ENCODE measurements around the gene NT5C. TPM values are rescaled to one million over a fixed set of nuclear protein-coding genes. Genes with fewer than 3 reads are reported as not detected.
"Not testable (repeated sequence)": the region's sequence is repeated elsewhere in the genome, so short reads cannot be mapped to it uniquely, and the experiment has no call there.

The NT5C gene
- polyA plus RNA-seq, 4 donors = 48.6 to 169 (median 111) TPM

- peaks cover 0 to 67% (median 2%) of the 10 kb centered on the region in 3 donors for H3K36me3 ChIP-seq (ENCODE audit: control insufficient read depth in 3 of 3, insufficient read depth in 2 of 3, low read depth in 1 of 3, low read length in 3 of 3)
- no peaks in the 10 kb centered on the region for H3K9me3 ChIP-seq (ENCODE audit: control insufficient read depth in 2 of 2, insufficient read depth in 1 of 2, low read depth in 1 of 2, low read length in 1 of 2)
- 92 to 97% (median 93%) methylated on average over 5 of the region's 5 CpGs for WGBS, 3 donors
- no peaks in the 10 kb centered on the region for H3K27me3 ChIP-seq (ENCODE audit: control insufficient read depth in 3 of 3, insufficient read depth in 3 of 3, low read length in 3 of 3)
- DNase-seq = no peak
- no peak overlapping the region for H3K27ac ChIP-seq (ENCODE audit: low read depth in 1 of 3, low read length in 2 of 3)
- no peaks in the 10 kb centered on the region for H3K4me1 ChIP-seq (ENCODE audit: control insufficient read depth in 3 of 3, insufficient read depth in 2 of 3, low read depth in 1 of 3, low read length in 2 of 3)
- no peak overlapping the region for H3K4me3 ChIP-seq (ENCODE audit: low read depth in 1 of 3, low read length in 3 of 3)
- FAIRE-seq = no peak
Observed at GRCh38 chr17:75138519-75138918, 7.0 kb upstream of the NT5C start.

GRCh38 chr17:75137762-75138161, 6.2 kb upstream of the NT5C start:
- WGBS, 3 donors = 95 to 96% (median 95%) methylated on average over 9 of the region's 9 CpGs
- not testable (repeated sequence) for H3K4me3 ChIP-seq (ENCODE audit: low read depth in 1 of 3, low read length in 3 of 3); H3K9me3 ChIP-seq (ENCODE audit: control insufficient read depth in 2 of 2, insufficient read depth in 1 of 2, low read depth in 1 of 2, low read length in 1 of 2); H3K27me3 ChIP-seq (ENCODE audit: control insufficient read depth in 3 of 3, insufficient read depth in 3 of 3, low read length in 3 of 3); FAIRE-seq; H3K27ac ChIP-seq (ENCODE audit: low read depth in 1 of 3, low read length in 2 of 3); H3K4me1 ChIP-seq (ENCODE audit: control insufficient read depth in 3 of 3, insufficient read depth in 2 of 3, low read depth in 1 of 3, low read length in 2 of 3); DNase-seq
- peaks cover 0 to 59% (median 2%) of the 10 kb centered on the region in 3 donors for H3K36me3 ChIP-seq (ENCODE audit: control insufficient read depth in 3 of 3, insufficient read depth in 2 of 3, low read depth in 1 of 3, low read length in 3 of 3)

GRCh38 chr17:75135946-75136345, 4.4 kb upstream of the NT5C start:
- Histone ChIP-seq H3K36me3 (ENCODE audit: control insufficient read depth in 3 of 3, insufficient read depth in 2 of 3, low read depth in 1 of 3, low read length in 3 of 3) (peaks cover 0 to 48% (median 2%) of the 10 kb centered on the region in 3 donors), H3K9me3 (ENCODE audit: control insufficient read depth in 2 of 2, insufficient read depth in 1 of 2, low read depth in 1 of 2, low read length in 1 of 2) (no peaks in the 10 kb centered on the region), H3K4me1 (ENCODE audit: control insufficient read depth in 3 of 3, insufficient read depth in 2 of 3, low read depth in 1 of 3, low read length in 2 of 3) (peaks cover 0 to 4% (median 0%) of the 10 kb centered on the region in 3 donors), H3K27ac (ENCODE audit: low read depth in 1 of 3, low read length in 2 of 3) (no peak overlapping the region), H3K4me3 (ENCODE audit: low read depth in 1 of 3, low read length in 3 of 3) (no peak overlapping the region), H3K27me3 (ENCODE audit: control insufficient read depth in 3 of 3, insufficient read depth in 3 of 3, low read length in 3 of 3) (no peaks in the 10 kb centered on the region)
- FAIRE-seq (no peak), DNase-seq (no peak)
- 92 to 95% (median 93%) methylated on average over 8 of the region's 8 CpGs for WGBS, 3 donors

GRCh38 chr17:75135452-75135851, 3.9 kb upstream of the NT5C start:
- no peaks in the 10 kb centered on the region for H3K9me3 ChIP-seq (ENCODE audit: control insufficient read depth in 2 of 2, insufficient read depth in 1 of 2, low read depth in 1 of 2, low read length in 1 of 2)
- H3K27ac ChIP-seq (ENCODE audit: low read depth in 1 of 3, low read length in 2 of 3) = no peak overlapping the region
- peaks cover 0 to 6% (median 0%) of the 10 kb centered on the region in 3 donors for H3K4me1 ChIP-seq (ENCODE audit: control insufficient read depth in 3 of 3, insufficient read depth in 2 of 3, low read depth in 1 of 3, low read length in 2 of 3)
- DNase-seq = no peak
- H3K36me3 ChIP-seq (ENCODE audit: control insufficient read depth in 3 of 3, insufficient read depth in 2 of 3, low read depth in 1 of 3, low read length in 3 of 3) = peaks cover 0 to 46% (median 2%) of the 10 kb centered on the region in 3 donors
- no peak overlapping the region for H3K4me3 ChIP-seq (ENCODE audit: low read depth in 1 of 3, low read length in 3 of 3)
- 82 to 90% (median 88%) methylated on average over 5 of the region's 5 CpGs for WGBS, 3 donors
- no peak for FAIRE-seq
- H3K27me3 ChIP-seq (ENCODE audit: control insufficient read depth in 3 of 3, insufficient read depth in 3 of 3, low read length in 3 of 3) = no peaks in the 10 kb centered on the region

GRCh38 chr17:75133607-75134347, 2.2 kb upstream of the NT5C start:
- H3K4me3 ChIP-seq (ENCODE audit: low read depth in 1 of 3, low read length in 3 of 3); H3K27ac ChIP-seq (ENCODE audit: low read depth in 1 of 3, low read length in 2 of 3); FAIRE-seq; H3K27me3 ChIP-seq (ENCODE audit: control insufficient read depth in 3 of 3, insufficient read depth in 3 of 3, low read length in 3 of 3); H3K9me3 ChIP-seq (ENCODE audit: control insufficient read depth in 2 of 2, insufficient read depth in 1 of 2, low read depth in 1 of 2, low read length in 1 of 2); DNase-seq: not testable (repeated sequence)
- WGBS, 3 donors = 90 to 92% (median 91%) methylated on average over 14 of the region's 14 CpGs
- Histone ChIP-seq H3K4me1 (ENCODE audit: control insufficient read depth in 3 of 3, insufficient read depth in 2 of 3, low read depth in 1 of 3, low read length in 2 of 3) (peaks cover 0 to 12% (median 0%) of the 10 kb centered on the region in 3 donors), H3K36me3 (ENCODE audit: control insufficient read depth in 3 of 3, insufficient read depth in 2 of 3, low read depth in 1 of 3, low read length in 3 of 3) (peaks cover 0 to 52% (median 5%) of the 10 kb centered on the region in 3 donors)

GRCh38 chr17:75133001-75133400, 1.5 kb upstream of the NT5C start:
- H3K27ac ChIP-seq (ENCODE audit: low read depth in 1 of 3, low read length in 2 of 3) = no peak overlapping the region
- no peak overlapping the region for H3K4me3 ChIP-seq (ENCODE audit: low read depth in 1 of 3, low read length in 3 of 3)

GRCh38 chr17:75132018-75133000, 767 bp upstream of the NT5C start:
- not testable (repeated sequence) for DNase-seq; H3K27me3 ChIP-seq (ENCODE audit: control insufficient read depth in 3 of 3, insufficient read depth in 3 of 3, low read length in 3 of 3); FAIRE-seq; H3K9me3 ChIP-seq (ENCODE audit: control insufficient read depth in 2 of 2, insufficient read depth in 1 of 2, low read depth in 1 of 2, low read length in 1 of 2)
- H3K36me3 ChIP-seq (ENCODE audit: control insufficient read depth in 3 of 3, insufficient read depth in 2 of 3, low read depth in 1 of 3, low read length in 3 of 3) = peaks cover 0 to 54% (median 5%) of the 10 kb centered on the region in 3 donors
- H3K27ac ChIP-seq (ENCODE audit: low read depth in 1 of 3, low read length in 2 of 3) = peak overlapping the region; percentile 75 to 88 (median 85)
- peak overlapping the region; percentile 84 to 92 (median 87) for H3K4me3 ChIP-seq (ENCODE audit: low read depth in 1 of 3, low read length in 3 of 3)
- H3K4me1 ChIP-seq (ENCODE audit: control insufficient read depth in 3 of 3, insufficient read depth in 2 of 3, low read depth in 1 of 3, low read length in 2 of 3) = peaks cover 0 to 12% (median 0%) of the 10 kb centered on the region in 3 donors
- WGBS, 3 donors = 78 to 79% (median 78%) methylated on average over 38 to 40 of the region's 40 CpGs

More at GRCh38 chr17:75133001-75133400, 1.5 kb upstream of the NT5C start:
- Histone ChIP-seq H3K4me1 (ENCODE audit: control insufficient read depth in 3 of 3, insufficient read depth in 2 of 3, low read depth in 1 of 3, low read length in 2 of 3) (peaks cover 0 to 12% (median 0%) of the 10 kb centered on the region in 3 donors), H3K9me3 (ENCODE audit: control insufficient read depth in 2 of 2, insufficient read depth in 1 of 2, low read depth in 1 of 2, low read length in 1 of 2) (no peaks in the 10 kb centered on the region), H3K27me3 (ENCODE audit: control insufficient read depth in 3 of 3, insufficient read depth in 3 of 3, low read length in 3 of 3) (no peaks in the 10 kb centered on the region), H3K36me3 (ENCODE audit: control insufficient read depth in 3 of 3, insufficient read depth in 2 of 3, low read depth in 1 of 3, low read length in 3 of 3) (peaks cover 0 to 54% (median 5%) of the 10 kb centered on the region in 3 donors)
- no peak for FAIRE-seq
- DNase-seq = no peak
- WGBS, 3 donors = 94 to 98% (median 95%) methylated on average over 3 of the region's 3 CpGs

GRCh38 chr17:75130632-75131277, 787 bp downstream of the NT5C start:
- Histone ChIP-seq H3K4me1 (ENCODE audit: control insufficient read depth in 3 of 3, insufficient read depth in 2 of 3, low read depth in 1 of 3, low read length in 2 of 3) (peaks cover 0 to 15% (median 0%) of the 10 kb centered on the region in 3 donors), H3K9me3 (ENCODE audit: control insufficient read depth in 2 of 2, insufficient read depth in 1 of 2, low read depth in 1 of 2, low read length in 1 of 2) (no peaks in the 10 kb centered on the region), H3K27ac (ENCODE audit: low read depth in 1 of 3, low read length in 2 of 3) (peak overlapping the region; percentile 85 to 88 (median 85)), H3K27me3 (ENCODE audit: control insufficient read depth in 3 of 3, insufficient read depth in 3 of 3, low read length in 3 of 3) (no peaks in the 10 kb centered on the region), H3K36me3 (ENCODE audit: control insufficient read depth in 3 of 3, insufficient read depth in 2 of 3, low read depth in 1 of 3, low read length in 3 of 3) (peaks cover 0 to 48% (median 3%) of the 10 kb centered on the region in 3 donors), H3K4me3 (ENCODE audit: low read depth in 1 of 3, low read length in 3 of 3) (peak overlapping the region; percentile 84 to 92 (median 87))
- WGBS, 3 donors = 10 to 12% (median 11%) methylated on average over 27 to 29 of the region's 29 CpGs
- no peak for FAIRE-seq
- peak; percentile 69 to 76 for DNase-seq

Measured in small intestine (tissue), 7 donors.